Transverse colon (tissue), 4 donors: ENCODE results near the gene LRRC73. TPM values are rescaled to one million over a fixed set of nuclear protein-coding genes. Genes with fewer than 3 reads are reported as not detected.

Source experiments
- DNase-seq: peaks from one replicate; pipeline ENCODE4 v3.0.0-alpha.2; 2019
- H3K27ac ChIP-seq, 4 donors: fragments of 200-600 bp; sonication (generic); 2 replicates each; pipeline ENCODE4 v1.5.1; 2016 to 2018; ENCODE audit warnings: inconsistent platforms in 4 of 4
- H3K27me3 ChIP-seq: fragments of 200-600 bp; sonication (generic); 2 replicates; pipeline ENCODE4 v1.5.1; 2017; ENCODE audit warnings: inconsistent platforms
- H3K36me3 ChIP-seq, 4 donors: fragments of 200-600 bp; sonication (generic); 2 replicates each; pipeline ENCODE4 v1.5.1; 2017 to 2019; ENCODE audit warnings: inconsistent platforms in 4 of 4
- H3K4me1 ChIP-seq, 4 donors: fragments of 200-600 bp; sonication (generic); 2 replicates each; pipeline ENCODE4 v1.5.1; 2017 to 2020; ENCODE audit warnings: inconsistent platforms in 4 of 4
- H3K4me3 ChIP-seq, 4 donors: fragments of 200-600 bp; sonication (generic); 1 replicate in 1 of 4; 2 replicates in 3 of 4; pipeline versions ENCODE4 v1.5.1 to v1.6.1; 2017 to 2019; ENCODE audit warnings: inconsistent platforms in 4 of 4
- H3K9me3 ChIP-seq, 2 donors: fragments of 200-600 bp; sonication (generic); 2 replicates each; pipeline ENCODE4 v1.5.1; 2017 to 2019; ENCODE audit warnings: inconsistent platforms in 2 of 2
- EP300 ChIP-seq: sonication (generic); formaldehyde crosslinking; IDR thresholded peaks from one replicate; pipeline ENCODE4 v1.6.1; 2017; ENCODE audit warnings: antibody characterized with exemption, low read depth
- POLR2A ChIP-seq: fragments of 450-650 bp; IDR thresholded peaks from one replicate; pipeline ENCODE4 v1.6.1; 2016; ENCODE audit warnings: antibody characterized with exemption, mild to moderate bottlenecking, moderate library complexity
- POLR2AphosphoS5 ChIP-seq, 3 donors: sonication (generic); formaldehyde crosslinking; IDR thresholded peaks; one replicate each; pipeline ENCODE4 v1.6.1; 2016; ENCODE audit warnings: antibody characterized with exemption in 3 of 3
- WGBS, 2 donors: methylation state at CpG; one replicate each; pipeline ENCODE4 v1.1.5; 2018; ENCODE audit warnings: low coverage in 1 of 2; 5-methylcytosine and 5-hydroxymethylcytosine counted together
- in situ Hi-C, 4 donors: fragments of 200-750 bp; cut with MboI; loops; one replicate each; pipeline versions ENCODE4 v1.15.0 to v1.15.1; 2017; ENCODE audit warnings: low sequenced_read_pairs in 3 of 4, low pct_ligation_motif_present in 1 of 4, low pct_unique_long_range_greater_than_20kb in 1 of 4
- intact Hi-C: fragments of 100-400 bp; cut with DNase I; formaldehyde crosslinking; loops from one replicate; pipeline ENCODE4 v1.15.1; 2023; ENCODE audit warnings: low total_unique reads
- total RNA-seq, 4 donors: library from RNA; depleted of rRNA; stranded (reverse); fragments of >200 nt; gene quantifications; one replicate each; pipeline ENCODE4 v1.1.0, GENCODE V29; 2016
- TF ChIP-seq, protein P1 (sequence below), 5 experiments: fragments of 200-600 bp in 3 of 5; fragments of 450-650 bp in 2 of 5; sonication (generic) in 3 of 5; IDR thresholded peaks; 1 replicate in 2 of 5; 2 replicates in 3 of 5; pipeline ENCODE4 v1.5.1; 2016 to 2017; ENCODE audit warnings: antibody characterized with exemption in 5 of 5, inconsistent platforms in 3 of 5, mild to moderate bottlenecking in 2 of 5, moderate library complexity in 1 of 5

The LRRC73 gene
- total RNA-seq, 4 donors from 2014 or later = 0.60 to 0.96 TPM; not detected in 2

GRCh38 chr6:43508481-43509141 is 1.5 kb downstream of the LRRC73 start:
- Histone ChIP-seq H3K27me3 (peaks cover 16% of the 10 kb centered on the region), H3K36me3 (peaks cover 0 to 17% (median 3%) of the 10 kb centered on the region in 4 donors), H3K4me3 (no peak overlapping the region), H3K4me1 (peaks cover 5 to 28% (median 26%) of the 10 kb centered on the region in 4 donors), H3K9me3 (no peaks in the 10 kb centered on the region), H3K27ac (no peak overlapping the region)
- DNase-seq = no peak
- TF ChIP-seq POLR2AphosphoS5 (IDR thresholded peaks at IDR 0.05) (no peak), EP300 (no peak), POLR2A (no peak)
- TF ChIP-seq, protein P1, sequence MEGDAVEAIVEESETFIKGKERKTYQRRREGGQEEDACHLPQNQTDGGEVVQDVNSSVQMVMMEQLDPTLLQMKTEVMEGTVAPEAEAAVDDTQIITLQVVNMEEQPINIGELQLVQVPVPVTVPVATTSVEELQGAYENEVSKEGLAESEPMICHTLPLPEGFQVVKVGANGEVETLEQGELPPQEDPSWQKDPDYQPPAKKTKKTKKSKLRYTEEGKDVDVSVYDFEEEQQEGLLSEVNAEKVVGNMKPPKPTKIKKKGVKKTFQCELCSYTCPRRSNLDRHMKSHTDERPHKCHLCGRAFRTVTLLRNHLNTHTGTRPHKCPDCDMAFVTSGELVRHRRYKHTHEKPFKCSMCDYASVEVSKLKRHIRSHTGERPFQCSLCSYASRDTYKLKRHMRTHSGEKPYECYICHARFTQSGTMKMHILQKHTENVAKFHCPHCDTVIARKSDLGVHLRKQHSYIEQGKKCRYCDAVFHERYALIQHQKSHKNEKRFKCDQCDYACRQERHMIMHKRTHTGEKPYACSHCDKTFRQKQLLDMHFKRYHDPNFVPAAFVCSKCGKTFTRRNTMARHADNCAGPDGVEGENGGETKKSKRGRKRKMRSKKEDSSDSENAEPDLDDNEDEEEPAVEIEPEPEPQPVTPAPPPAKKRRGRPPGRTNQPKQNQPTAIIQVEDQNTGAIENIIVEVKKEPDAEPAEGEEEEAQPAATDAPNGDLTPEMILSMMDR (IDR thresholded peaks at IDR 0.05) = no peak
- in situ Hi-C loops (no loop called here), intact Hi-C loops (loop anchor here (5.0 to 10.0 kb wide), 3 partner anchors 56 to 246 kb away; partner anchors contain the start of gene ZNF318)
- WGBS, 2 donors = 62% methylated on average over 4 to 8 of the region's 8 CpGs

GRCh38 chr6:43506667-43507471 is 3.3 kb downstream of the LRRC73 start:
- Histone ChIP-seq H3K36me3 (peaks cover 0 to 7% (median 0%) of the 10 kb centered on the region in 4 donors), H3K27me3 (peaks cover 16% of the 10 kb centered on the region), H3K9me3 (no peaks in the 10 kb centered on the region), H3K4me3 (no peak overlapping the region), H3K4me1 (peaks cover 5 to 28% (median 26%) of the 10 kb centered on the region in 4 donors), H3K27ac (no peak overlapping the region)
- TF ChIP-seq, protein P1 (IDR thresholded peaks at IDR 0.05) = peak; percentile 94 to 98 (median 98)
- TF ChIP-seq POLR2AphosphoS5 (IDR thresholded peaks at IDR 0.05) (peak in 1 of 3 donors; percentile 12), EP300 (no peak), POLR2A (no peak)
- WGBS, 2 donors = 22 to 100% methylated on average over 1 to 14 of the region's 14 CpGs
- peak; percentile 83 for DNase-seq
- intact Hi-C loops = loop anchor here (5.0 to 10.0 kb wide), 3 partner anchors 55 to 245 kb away; partner anchors contain the start of gene ZNF318
- in situ Hi-C loops = no loop called here

- DNase-seq = no peak
- TF ChIP-seq, protein P1 (IDR thresholded peaks at IDR 0.05) = no peak
- no peak for TF ChIP-seq POLR2A
- TF ChIP-seq POLR2AphosphoS5 (IDR thresholded peaks at IDR 0.05) = no peak
- no peak for TF ChIP-seq EP300
- no peak overlapping the region for H3K4me3 ChIP-seq
- 70 to 86% methylated on average over 3 of the region's 3 CpGs for WGBS, 2 donors
- peaks cover 0 to 7% (median under 1%) of the 10 kb centered on the region in 4 donors for H3K36me3 ChIP-seq
- no peaks in the 10 kb centered on the region for H3K9me3 ChIP-seq
- H3K27ac ChIP-seq = no peak overlapping the region
- intact Hi-C loops (loop anchor here (5.0 to 10.0 kb wide), 3 partner anchors 54 to 244 kb away; partner anchors contain the start of gene ZNF318), in situ Hi-C loops (no loop called here)
- H3K27me3 ChIP-seq = peaks cover 16% of the 10 kb centered on the region
- peaks cover 5 to 27% (median 23%) of the 10 kb centered on the region in 4 donors for H3K4me1 ChIP-seq
These were observed 4.0 kb downstream of the LRRC73 start for GRCh38 chr6:43506171-43506570.

GRCh38 chr6:43505718-43506117 is 4.4 kb downstream of the LRRC73 start:
- in situ Hi-C loops (no loop called here), intact Hi-C loops (loop anchor here (5.0 to 10.0 kb wide), 3 partner anchors 53 to 243 kb away; partner anchors contain the start of gene ZNF318)
- 80% methylated on average over 1 to 5 of the region's 6 CpGs for WGBS, 2 donors
- Histone ChIP-seq H3K36me3 (peaks cover 0 to 7% (median 3%) of the 10 kb centered on the region in 4 donors), H3K27ac (no peak overlapping the region), H3K27me3 (peaks cover 16% of the 10 kb centered on the region), H3K4me1 (peaks cover 5 to 22% (median 18%) of the 10 kb centered on the region in 4 donors), H3K4me3 (no peak overlapping the region), H3K9me3 (no peaks in the 10 kb centered on the region)
- TF ChIP-seq EP300 (no peak), POLR2AphosphoS5 (IDR thresholded peaks at IDR 0.05) (no peak), POLR2A (no peak)
- TF ChIP-seq, protein P1 (IDR thresholded peaks at IDR 0.05) = no peak
- no peak for DNase-seq
